HepG2 (cell line): ENCODE data around the gene AGRP. TPM values are rescaled to one million over a fixed set of nuclear protein-coding genes. Genes with fewer than 3 reads are reported as not detected.

ENCODE experiments used
- ATAC-seq: fragments of 200-7000 bp; cut with Tn5 transposase; 3 replicates; pipeline ENCODE4 v1.9.1; 2020; ENCODE audit warnings: mild to moderate bottlenecking, moderate library complexity
- BruUV-seq: library from RNA; stranded (reverse); fragments of 400-500 nt; replicated peaks from 2 replicates; lab custom pipeline; 2021; lab: Mats Ljungman, UMichigan
- CTCF ChIA-PET: fragments of 300-600 bp; formaldehyde crosslinking; extraction: SDS; loops from one replicate; lab custom pipeline; 2021; ENCODE audit warnings: low total read pairs, inconsistent platforms, low intra/inter-chr PET ratio; lab: Yijun Ruan, JAX
- POLR2A ChIA-PET: fragments of 350-600 bp; sonication (Branson Sonifier 250); formaldehyde crosslinking; loops from one replicate; lab custom pipeline; 2020; ENCODE audit warnings: antibody characterized with exemption, inconsistent platforms; lab: Yijun Ruan, JAX
- DNase-seq: peaks from one replicate; pipeline ENCODE4 v3.0.0-alpha.2; 2015; ENCODE audit warnings: low spot score
- FAIRE-seq: peaks from 3 replicates; lab custom pipeline; 2011; peaks lifted over from hg19 to GRCh38; lab: Jason Lieb, UNC
- H2AFZ ChIP-seq: one replicate; pipeline ENCODE4 v1.6.1; 2011; ENCODE audit warnings: low read length, inconsistent platforms
- H3K27ac ChIP-seq: fragments of 300-600 bp; 3 replicates; pipeline ENCODE4 v1.8.0; 2011; ENCODE audit warnings: mixed run types, mild to moderate bottlenecking, mixed read lengths, low read length, inconsistent platforms; ENCODE audit not compliant: insufficient read depth; ENCODE audit errors: extremely low read length
- H3K27me3 ChIP-seq, 2 experiments: fragments of 200-600 bp in 1 of 2; 2 replicates in 1 of 2; 3 replicates in 1 of 2; pipeline versions ENCODE4 v1.6.0 to v1.8.0; 2011; ENCODE audit warnings: low read length in 2 of 2, mild to moderate bottlenecking in 2 of 2, moderate library complexity in 2 of 2, inconsistent platforms in 1 of 2; ENCODE audit not compliant: insufficient read depth in 2 of 2, control insufficient read depth in 1 of 2
- H3K36me3 ChIP-seq, 2 experiments: fragments of 200-600 bp in 1 of 2; replicated peaks in 1 of 2; 2 replicates in 1 of 2; 3 replicates in 1 of 2; pipeline versions ENCODE4 v1.5.1 to v1.8.0; 2011; ENCODE audit warnings: low read length in 2 of 2, inconsistent platforms in 1 of 2; ENCODE audit not compliant: insufficient read depth in 2 of 2, control insufficient read depth in 1 of 2
- H3K4me1 ChIP-seq: 2 replicates; pipeline ENCODE4 v1.5.1; 2012; ENCODE audit warnings: low read length, inconsistent platforms; ENCODE audit not compliant: insufficient read depth
- H3K4me2 ChIP-seq: 2 replicates; pipeline ENCODE4 v1.6.0; 2011; ENCODE audit warnings: low read depth, low read length, inconsistent platforms
- H3K4me3 ChIP-seq, 3 experiments: fragments of 200-600 bp in 1 of 3; sonication (generic), shearing (Covaris generic) in 1 of 3; replicated peaks in 1 of 3; 2 replicates each; pipeline ENCODE4 v1.5.1; 2011 to 2016; ENCODE audit warnings: low read length in 3 of 3, inconsistent platforms in 2 of 3, low read depth in 2 of 3, mild to moderate bottlenecking in 2 of 3, control low read depth in 1 of 3, mixed read lengths in 1 of 3; ENCODE audit not compliant: insufficient read depth in 1 of 3
- H3K79me2 ChIP-seq: one replicate; pipeline ENCODE4 v1.6.1; 2011; ENCODE audit warnings: low read length, inconsistent platforms; ENCODE audit not compliant: insufficient read depth
- H3K9ac ChIP-seq: 2 replicates; pipeline ENCODE4 v1.6.0; 2011; ENCODE audit warnings: mild to moderate bottlenecking, low read depth, low read length, inconsistent platforms; ENCODE audit not compliant: insufficient read depth
- H3K9me3 ChIP-seq: 2 replicates; pipeline ENCODE4 v1.5.1; 2012; ENCODE audit warnings: mild to moderate bottlenecking, low read length
- H4K20me1 ChIP-seq: 2 replicates; pipeline ENCODE4 v1.6.0; 2011; ENCODE audit warnings: inconsistent platforms, mild to moderate bottlenecking, low read length, moderate library complexity; ENCODE audit not compliant: insufficient read depth
- E2F1 ChIP-seq: sonication (generic); formaldehyde crosslinking; IDR thresholded peaks from 2 replicates; pipeline ENCODE4 v1.5.0; 2020; ENCODE audit warnings: missing genetic modification reagents
- MAFF ChIP-seq: IDR thresholded peaks from 2 replicates; pipeline ENCODE4 v1.6.1; 2011; ENCODE audit warnings: low read depth, low read length, improper control_type of control experiment
- PLRG1 ChIP-seq: fragments of 450-650 bp; conservative IDR thresholded peaks from 2 replicates; pipeline ENCODE4 v1.6.1; 2016
- REL ChIP-seq: sonication (generic); formaldehyde crosslinking; conservative IDR thresholded peaks from 2 replicates; pipeline ENCODE4 v1.8.0; 2022; ENCODE audit warnings: mild to moderate bottlenecking, missing genetic modification reagents, moderate library complexity
- RFXAP ChIP-seq: sonication (generic); formaldehyde crosslinking; IDR thresholded peaks from 2 replicates; pipeline ENCODE4 v1.4.0; 2020; ENCODE audit warnings: missing genetic modification reagents, borderline replicate concordance
- WGBS: methylation state at CpG from one replicate; pipeline ENCODE4 v1.1.6; 2017; ENCODE audit warnings: low lambda C conversion rate; 5-methylcytosine and 5-hydroxymethylcytosine counted together
- in situ Hi-C: cut with HindIII; loops from 2 replicates; pipeline ENCODE4 v1.10.0; 2017; ENCODE audit warnings: low pct_unique_long_range_greater_than_20kb; ENCODE audit not compliant: extremely low pct_ligation_motif_present
- intact Hi-C: fragments of 100-400 bp; cut with micrococcal nuclease; formaldehyde crosslinking; loops from one replicate; pipeline ENCODE4 v1.10.0; 2022; ENCODE audit not compliant: unreplicated experiment
- polyA plus RNA-seq, 8 experiments: library from polyadenylated mRNA; depleted of rRNA in 3 of 8; stranded (reverse) in 7 of 8; unstranded in 1 of 8; fragments of >200 nt; fragmentation: Illumina TruSeq in 4 of 8; extraction: Trizol in 4 of 8; gene quantifications; 2 replicates each; pipeline versions ENCODE4 v1.2.1 to v1.2.3, GENCODE V29; 2011 to 2016; ENCODE audit warnings: low read depth in 4 of 8, missing spikeins in 1 of 8, mixed read lengths in 1 of 8; ENCODE audit not compliant: insufficient read depth in 1 of 8
- total RNA-seq, 5 experiments: library from RNA; depleted of rRNA; stranded (reverse); fragments of >200 nt; fragmentation: Illumina TruSeq; extraction: Trizol; gene quantifications; 2 replicates each; pipeline ENCODE4 v1.2.3, GENCODE V29; 2016; ENCODE audit warnings: low read depth in 1 of 5
- TF ChIP-seq, protein P1 (sequence below): sonication (generic); formaldehyde crosslinking; IDR thresholded peaks from 2 replicates; pipeline ENCODE4 v1.4.0; 2020; ENCODE audit warnings: mild to moderate bottlenecking, missing genetic modification reagents
- TF ChIP-seq, protein P2 (sequence below): sonication (generic); formaldehyde crosslinking; IDR thresholded peaks from 2 replicates; pipeline ENCODE4 v1.8.1; 2022; ENCODE audit warnings: mild to moderate bottlenecking, missing genetic modification reagents
- TF ChIP-seq, protein P3 (sequence below): IDR thresholded peaks from 2 replicates; pipeline ENCODE4 v1.6.1; 2016

AGRP gene
- total and polyA plus RNA-seq, 2 of the 13 experiments (the other 11 are each of a cell fraction or from before 2014, with no cell fraction given): not detected

- intact Hi-C loops (no loop called here), in situ Hi-C loops (no loop called here)
- H3K36me3 ChIP-seq: peaks cover 5 to 13% of the 10 kb centered on the region in 2 experiments; a peak in 3 of 5 replicates
- H4K20me1 ChIP-seq: no peaks in the 10 kb centered on the region; the same call in 1 of the 2 replicates
- H3K9me3 ChIP-seq: no peaks in the 10 kb centered on the region
- no peak overlapping the region for H3K4me3 ChIP-seq
- no peaks in the 10 kb centered on the region for H3K27me3 ChIP-seq
- no peak for FAIRE-seq
- H2AFZ ChIP-seq: no peak overlapping the region
- TF ChIP-seq REL (CRISPR knock-in tag) (no peak), MAFF (no peak), E2F1 (no peak), PLRG1 (no peak), RFXAP (CRISPR knock-in tag) (0 out of 2 replicates have a peak, but pooled peaks have one; percentile 2)
- TF ChIP-seq, protein P1, sequence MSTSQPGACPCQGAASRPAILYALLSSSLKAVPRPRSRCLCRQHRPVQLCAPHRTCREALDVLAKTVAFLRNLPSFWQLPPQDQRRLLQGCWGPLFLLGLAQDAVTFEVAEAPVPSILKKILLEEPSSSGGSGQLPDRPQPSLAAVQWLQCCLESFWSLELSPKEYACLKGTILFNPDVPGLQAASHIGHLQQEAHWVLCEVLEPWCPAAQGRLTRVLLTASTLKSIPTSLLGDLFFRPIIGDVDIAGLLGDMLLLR (CRISPR knock-in tag): no peak
- TF ChIP-seq, protein P2, sequence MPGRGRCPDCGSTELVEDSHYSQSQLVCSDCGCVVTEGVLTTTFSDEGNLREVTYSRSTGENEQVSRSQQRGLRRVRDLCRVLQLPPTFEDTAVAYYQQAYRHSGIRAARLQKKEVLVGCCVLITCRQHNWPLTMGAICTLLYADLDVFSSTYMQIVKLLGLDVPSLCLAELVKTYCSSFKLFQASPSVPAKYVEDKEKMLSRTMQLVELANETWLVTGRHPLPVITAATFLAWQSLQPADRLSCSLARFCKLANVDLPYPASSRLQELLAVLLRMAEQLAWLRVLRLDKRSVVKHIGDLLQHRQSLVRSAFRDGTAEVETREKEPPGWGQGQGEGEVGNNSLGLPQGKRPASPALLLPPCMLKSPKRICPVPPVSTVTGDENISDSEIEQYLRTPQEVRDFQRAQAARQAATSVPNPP (CRISPR knock-in tag): no peak
- TF ChIP-seq, protein P3, sequence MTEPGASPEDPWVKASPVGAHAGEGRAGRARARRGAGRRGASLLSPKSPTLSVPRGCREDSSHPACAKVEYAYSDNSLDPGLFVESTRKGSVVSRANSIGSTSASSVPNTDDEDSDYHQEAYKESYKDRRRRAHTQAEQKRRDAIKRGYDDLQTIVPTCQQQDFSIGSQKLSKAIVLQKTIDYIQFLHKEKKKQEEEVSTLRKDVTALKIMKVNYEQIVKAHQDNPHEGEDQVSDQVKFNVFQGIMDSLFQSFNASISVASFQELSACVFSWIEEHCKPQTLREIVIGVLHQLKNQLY (CRISPR knock-in tag): no peak
- no peak overlapping the region for H3K4me2 ChIP-seq
- CTCF ChIA-PET: no interaction called here
- POLR2A ChIA-PET: no interaction called here
- ATAC-seq: no peak
- no peak for DNase-seq
- H3K9ac ChIP-seq: no peak overlapping the region
- H3K27ac ChIP-seq: peak overlapping the region; percentile 56
- H3K79me2 ChIP-seq: no peaks in the 10 kb centered on the region
- no TSS peak for BruUV-seq
- H3K4me1 ChIP-seq: peaks cover 22% of the 10 kb centered on the region
- 95% methylated on average over 5 of the region's 6 CpGs for WGBS
Observed at GRCh38 chr16:67458121-67458641, 25.2 kb downstream of the AGRP start.
